SK-N-SH (cell line): ENCODE data around the gene LAMC2. TPM values are rescaled to one million over a fixed set of nuclear protein-coding genes. Genes with fewer than 3 reads are reported as not detected.

Experiments
- CTCF ChIA-PET: fragments of 300-600, 350-600 bp; formaldehyde crosslinking; extraction: SDS; loops from one replicate; lab custom pipeline; 2021; lab: Yijun Ruan, JAX
- POLR2A ChIA-PET: fragments of 350-600 bp; sonication (Branson Sonifier 250); formaldehyde crosslinking; extraction: SDS; loops from one replicate; lab custom pipeline; 2020; ENCODE audit warnings: antibody characterized with exemption, inconsistent platforms; lab: Yijun Ruan, JAX
- DNase-seq: peaks from one replicate; pipeline ENCODE4 v3.0.0; 2012
- H2AFZ ChIP-seq: fragments of 200-600 bp; sonication (generic); 2 replicates; pipeline ENCODE4 v1.8.1; 2016; ENCODE audit warnings: antibody characterized with exemption, mild to moderate bottlenecking, low read depth
- H3F3A ChIP-seq: fragments of 200-600 bp; sonication (generic); replicated peaks from 2 replicates; pipeline ENCODE3; 2016; ENCODE audit warnings: antibody characterized with exemption, mild to moderate bottlenecking; ENCODE audit not compliant: insufficient read depth
- H3K27ac ChIP-seq, 2 experiments: fragments of 200-500 bp in 1 of 2; fragments of 200-600 bp in 1 of 2; sonication (Bioruptor generic) in 1 of 2; sonication (generic), shearing (Covaris generic) in 1 of 2; 2 replicates each; pipeline versions ENCODE4 v1.5.1 to v1.6.1; 2014 to 2016; ENCODE audit warnings: low read depth in 2 of 2, inconsistent platforms in 1 of 2, low read length in 1 of 2, mild to moderate bottlenecking in 1 of 2, mixed read lengths in 1 of 2
- H3K27me3 ChIP-seq: fragments of 200-600 bp; sonication (generic), shearing (Covaris generic); 2 replicates; pipeline ENCODE4 v1.6.1; 2016; ENCODE audit warnings: mixed run types; ENCODE audit not compliant: insufficient read depth
- H3K36me3 ChIP-seq, 2 experiments: fragments of 200-500 bp in 1 of 2; fragments of 200-600 bp in 1 of 2; sonication (Bioruptor generic) in 1 of 2; sonication (generic) in 1 of 2; replicated peaks in 1 of 2; 2 replicates each; pipeline versions ENCODE3 to v1.5.1; 2014 to 2016; ENCODE audit warnings: low read length in 1 of 2, mild to moderate bottlenecking in 1 of 2; ENCODE audit not compliant: insufficient read depth in 2 of 2, control insufficient read depth in 1 of 2
- H3K4me1 ChIP-seq, 2 experiments: fragments of 200-500 bp in 1 of 2; fragments of 200-600 bp in 1 of 2; sonication (Bioruptor generic) in 1 of 2; sonication (generic), shearing (Covaris generic) in 1 of 2; 2 replicates each; pipeline versions ENCODE4 v1.5.1 to v1.6.1; 2014 to 2016; ENCODE audit warnings: low read depth in 1 of 2, low read length in 1 of 2, mixed run types in 1 of 2; ENCODE audit not compliant: insufficient read depth in 2 of 2, control insufficient read depth in 1 of 2
- H3K4me2 ChIP-seq: fragments of 200-600 bp; sonication (generic), shearing (Covaris generic); 2 replicates; pipeline ENCODE4 v1.6.1; 2017; ENCODE audit warnings: mixed run types
- H3K4me3 ChIP-seq, 2 experiments: fragments of 200-500 bp in 1 of 2; fragments of 200-600 bp in 1 of 2; sonication (Bioruptor generic) in 1 of 2; sonication (generic), shearing (Covaris generic) in 1 of 2; 2 replicates each; pipeline versions ENCODE4 v1.5.1 to v1.8.1; 2014 to 2016; ENCODE audit warnings: low read depth in 2 of 2, inconsistent platforms in 1 of 2, low read length in 1 of 2, mild to moderate bottlenecking in 1 of 2, mixed read lengths in 1 of 2, moderate library complexity in 1 of 2
- H3K79me2 ChIP-seq: fragments of 200-600 bp; sonication (generic); 2 replicates; pipeline ENCODE4 v1.8.1; 2017; ENCODE audit warnings: mild to moderate bottlenecking; ENCODE audit not compliant: insufficient read depth
- H3K9ac ChIP-seq: fragments of 200-600 bp; sonication (generic); 2 replicates; pipeline ENCODE4 v1.6.1; 2017; ENCODE audit warnings: mixed run types
- H3K9me2 ChIP-seq: fragments of 200-600 bp; sonication (generic); 2 replicates; pipeline ENCODE4 v1.6.1; 2017; ENCODE audit warnings: mixed run types
- H3K9me3 ChIP-seq: fragments of 200-600 bp; sonication (generic); 2 replicates; pipeline ENCODE4 v1.6.1; 2017; ENCODE audit warnings: mixed run types, mild to moderate bottlenecking, moderate library complexity
- H4K20me1 ChIP-seq: fragments of 200-600 bp; sonication (generic); 2 replicates; pipeline ENCODE4 v1.6.1; 2017; ENCODE audit warnings: mild to moderate bottlenecking, mixed run types; ENCODE audit not compliant: insufficient read depth
- CHD2 ChIP-seq: fragments of 150-350 bp; IDR thresholded peaks from 2 replicates; pipeline ENCODE4 v1.6.1; 2018; ENCODE audit warnings: low read length; ENCODE audit not compliant: partially characterized antibody
- CTCF ChIP-seq: fragments of 200-600 bp; sonication (generic); IDR thresholded peaks from 2 replicates; pipeline ENCODE4 v1.6.1; 2017; ENCODE audit warnings: antibody characterized with exemption, mild to moderate bottlenecking, moderate library complexity
- ELF1 ChIP-seq: IDR thresholded peaks from 2 replicates; pipeline ENCODE4 v1.4.0; 2012
- EP300 ChIP-seq, 2 experiments: IDR thresholded peaks; 2 replicates each; pipeline versions ENCODE4 v1.4.0 to v1.6.1; 2012; ENCODE audit warnings: borderline replicate concordance in 1 of 2, low read depth in 1 of 2, low read length in 1 of 2
- EZH2phosphoT487 ChIP-seq: fragments of 200-600 bp; sonication (generic); IDR thresholded peaks from 2 replicates; pipeline ENCODE4 v1.6.1; 2017; ENCODE audit warnings: low read depth, mixed run types, mild to moderate bottlenecking, antibody characterized with exemption, moderate library complexity, borderline replicate concordance
- FOXJ3 ChIP-seq: sonication (generic); formaldehyde crosslinking; IDR thresholded peaks from 2 replicates; pipeline ENCODE4 v1.5.1; 2020; ENCODE audit warnings: mild to moderate bottlenecking, missing genetic modification reagents
- FOXM1 ChIP-seq: IDR thresholded peaks from 2 replicates; pipeline ENCODE4 v1.4.0; 2012; ENCODE audit warnings: low read depth, mild to moderate bottlenecking
- GABPA ChIP-seq: IDR thresholded peaks from 2 replicates; pipeline ENCODE4 v1.4.0; 2012; ENCODE audit warnings: low read depth, mild to moderate bottlenecking
- GATA2 ChIP-seq: sonication (generic); formaldehyde crosslinking; IDR thresholded peaks from 2 replicates; pipeline ENCODE4 v1.5.0; 2020; ENCODE audit warnings: mild to moderate bottlenecking, missing genetic modification reagents
- MAX ChIP-seq: IDR thresholded peaks from 2 replicates; pipeline ENCODE4 v1.4.0; 2012; ENCODE audit warnings: low read depth
- NFIC ChIP-seq: IDR thresholded peaks from 2 replicates; pipeline ENCODE4 v1.4.0; 2012; ENCODE audit warnings: borderline replicate concordance
- NRF1 ChIP-seq: IDR thresholded peaks from 2 replicates; pipeline ENCODE4 v1.6.1; 2012; ENCODE audit warnings: low read depth, mild to moderate bottlenecking, low read length
- PBX3 ChIP-seq: IDR thresholded peaks from 2 replicates; pipeline ENCODE4; 2012
- POLR2AphosphoS5 ChIP-seq: IDR thresholded peaks from 2 replicates; pipeline ENCODE4 v1.6.1; 2012; ENCODE audit warnings: low read depth, low read length
- RCOR1 ChIP-seq: fragments of 150-350 bp; IDR thresholded peaks from 2 replicates; pipeline ENCODE4 v1.6.1; 2017; ENCODE audit warnings: antibody characterized with exemption, low read length
- RFX5 ChIP-seq: IDR thresholded peaks from 2 replicates; pipeline ENCODE4 v1.6.1; 2012; ENCODE audit warnings: mild to moderate bottlenecking, improper control_type of control experiment, low read length
- RXRA ChIP-seq: IDR thresholded peaks from 2 replicates; pipeline ENCODE4 v1.4.0; 2012; ENCODE audit warnings: low read depth, mild to moderate bottlenecking, borderline replicate concordance
- SIN3A ChIP-seq: IDR thresholded peaks from 2 replicates; pipeline ENCODE4 v1.6.1; 2012; ENCODE audit warnings: low read depth, mild to moderate bottlenecking, low read length, moderate library complexity, borderline replicate concordance
- SMC3 ChIP-seq: IDR thresholded peaks from 2 replicates; pipeline ENCODE4 v1.6.1; 2012; ENCODE audit warnings: low read depth, low read length, improper control_type of control experiment
- TAF1 ChIP-seq: IDR thresholded peaks from 2 replicates; pipeline ENCODE4 v1.6.1; 2012; ENCODE audit warnings: low read depth, mild to moderate bottlenecking, low read length, moderate library complexity, borderline replicate concordance
- TCF12 ChIP-seq: IDR thresholded peaks from 2 replicates; pipeline ENCODE4 v1.4.0; 2012
- TEAD4 ChIP-seq: IDR thresholded peaks from 2 replicates; pipeline ENCODE4 v1.4.0; 2012; ENCODE audit warnings: mild to moderate bottlenecking, borderline replicate concordance; ENCODE audit not compliant: insufficient read depth
- USF1 ChIP-seq: IDR thresholded peaks from 2 replicates; pipeline ENCODE4 v1.4.0; 2012; ENCODE audit warnings: low read depth, borderline replicate concordance
- YY1 ChIP-seq: IDR thresholded peaks from 2 replicates; pipeline ENCODE4 v1.4.0; 2012; ENCODE audit warnings: low read depth, mild to moderate bottlenecking
- WGBS: methylation state at CpG from one replicate; pipeline ENCODE4 v1.1.6; 2017; ENCODE audit warnings: low lambda C conversion rate; 5-methylcytosine and 5-hydroxymethylcytosine counted together
- polyA plus RNA-seq, 3 experiments: library from polyadenylated mRNA; depleted of rRNA; stranded (reverse); fragments of >200 nt; gene quantifications; 2 replicates each; pipeline ENCODE4 v1.2.3, GENCODE V29; 2012

The LAMC2 gene
- polyA plus RNA-seq, 1 of the 3 experiments (the other 2 are of a cell fraction) = 0.15 TPM

GRCh38 chr1:183251959-183252450, 65.9 kb downstream of the LAMC2 start:
- WGBS = 77% methylated on average over 7 of the region's 8 CpGs
- H3F3A ChIP-seq = no peaks in the 10 kb centered on the region
- DNase-seq = no peak

GRCh38 chr1:183255073-183255472, 69.0 kb downstream of the LAMC2 start:
- POLR2A ChIA-PET = no interaction called here
- H3K9me3 ChIP-seq = 0 out of 2 replicates have a peak, but pooled peaks cover 5% of the 10 kb centered on the region
- H3K27me3 ChIP-seq = no peaks in the 10 kb centered on the region
- CTCF ChIA-PET = no interaction called here
- H2AFZ ChIP-seq = no peak overlapping the region
- no peak overlapping the region for H3K4me3 ChIP-seq
- no peaks in the 10 kb centered on the region for H3K79me2 ChIP-seq
- H4K20me1 ChIP-seq = no peaks in the 10 kb centered on the region
- no peak overlapping the region for H3K27ac ChIP-seq
- WGBS = 31% methylated on average over 1 of the region's 1 CpG
- peaks cover 0 to 4% of the 10 kb centered on the region in 2 experiments for H3K36me3 ChIP-seq
- H3K9me2 ChIP-seq = no peaks in the 10 kb centered on the region
- no peaks in the 10 kb centered on the region for H3F3A ChIP-seq
- no peaks in the 10 kb centered on the region for H3K4me1 ChIP-seq
- H3K4me2 ChIP-seq = no peak overlapping the region
- H3K9ac ChIP-seq = no peak overlapping the region
- DNase-seq = no peak
- TF ChIP-seq CTCF (no peak), RCOR1 (no peak), ELF1 (no peak), EP300 (IDR thresholded peaks at IDR 0.05; ENCODE audit: borderline replicate concordance in 1 of 2, low read depth in 1 of 2, low read length in 1 of 2) (no peak), GATA2 (CRISPR knock-in tag) (no peak), TEAD4 (no peak), RXRA (no peak), POLR2AphosphoS5 (no peak), GABPA (no peak), YY1 (no peak), SMC3 (no peak), PBX3 (no peak), NFIC (no peak), FOXJ3 (CRISPR knock-in tag) (no peak), TCF12 (no peak)

More at GRCh38 chr1:183251959-183252450, 65.9 kb downstream of the LAMC2 start:
- Histone ChIP-seq H3K4me1 (no peaks in the 10 kb centered on the region), H3K9me3 (0 out of 2 replicates have a peak, but pooled peaks cover 5% of the 10 kb centered on the region), H3K9me2 (no peaks in the 10 kb centered on the region), H3K4me3 (no peak overlapping the region), H3K4me2 (no peak overlapping the region), H3K79me2 (no peaks in the 10 kb centered on the region), H3K27me3 (0 out of 2 replicates have a peak, but pooled peaks cover 4% of the 10 kb centered on the region)
- ChIA-PET POLR2A (no interaction called here), CTCF (no interaction called here)
- TF ChIP-seq FOXM1 (no peak), CHD2 (no peak), YY1 (no peak), TAF1 (no peak), RFX5 (no peak), SIN3A (no peak), TCF12 (no peak), USF1 (no peak), MAX (no peak), NFIC (no peak), ELF1 (no peak), EZH2phosphoT487 (no peak), EP300 (IDR thresholded peaks at IDR 0.05; ENCODE audit: borderline replicate concordance in 1 of 2, low read depth in 1 of 2, low read length in 1 of 2) (no peak), GABPA (no peak), NRF1 (no peak)
- TF ChIP-seq, all 33 proteins: peak for 0
- Histone ChIP-seq H3K36me3 (peaks cover 0 to 4% of the 10 kb centered on the region in 2 experiments), H2AFZ (no peak overlapping the region), H3K9ac (no peak overlapping the region), H3K27ac (no peak overlapping the region), H4K20me1 (no peaks in the 10 kb centered on the region)
